ENCODE measurements around the gene FBN2.
A peak's percentile ranks its signal among the peaks of the same experiment; 100 is the strongest.

Gene FBN2

DNA sequence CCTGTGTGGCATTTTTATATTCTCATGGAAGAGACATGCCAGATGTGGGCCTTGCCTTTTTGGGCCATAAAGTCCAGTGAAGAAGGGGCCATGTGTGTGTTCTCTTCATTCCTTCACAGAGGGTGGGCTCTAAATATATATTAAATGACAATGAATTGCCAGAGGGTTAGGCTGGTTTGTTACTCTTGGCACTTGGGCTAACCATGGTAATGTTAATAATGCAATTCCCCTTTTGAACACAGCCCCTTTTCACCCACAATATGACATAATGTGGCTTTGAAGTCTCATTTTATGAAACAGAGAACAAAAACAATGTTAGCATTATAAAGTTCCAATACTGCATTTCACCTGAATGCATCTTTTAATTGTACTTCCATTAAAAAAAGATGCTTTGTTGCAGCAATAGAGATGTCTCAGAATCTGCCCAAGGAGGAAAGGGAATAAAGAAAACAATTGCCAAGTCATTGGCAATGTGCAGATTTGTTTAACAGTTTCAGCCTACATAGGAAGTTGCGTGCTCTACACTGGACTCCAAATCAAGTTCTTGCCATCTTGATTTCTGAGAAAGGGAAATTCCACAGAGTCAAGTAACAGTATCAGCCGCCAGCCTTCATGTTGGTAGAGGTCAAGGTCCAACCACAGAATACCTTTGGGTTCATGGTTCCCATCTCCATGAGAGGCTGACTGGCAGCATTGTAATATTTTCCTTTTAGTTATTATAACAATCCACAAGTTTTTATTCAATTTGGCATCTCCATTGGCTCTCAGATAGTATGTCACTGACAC, 312.6 kb downstream of the FBN2 start:
- H3K27ac Mint-ChIP-seq, result no peak overlapping the region
- no peak for DNase-seq
- H3K27me3 Mint-ChIP-seq (ENCODE audit: low read depth, poor library complexity), result peaks cover 4% of the 10 kb centered on the region
- H3K4me1 Mint-ChIP-seq, result no peaks in the 10 kb centered on the region
- TF ChIP-seq, protein P1, sequence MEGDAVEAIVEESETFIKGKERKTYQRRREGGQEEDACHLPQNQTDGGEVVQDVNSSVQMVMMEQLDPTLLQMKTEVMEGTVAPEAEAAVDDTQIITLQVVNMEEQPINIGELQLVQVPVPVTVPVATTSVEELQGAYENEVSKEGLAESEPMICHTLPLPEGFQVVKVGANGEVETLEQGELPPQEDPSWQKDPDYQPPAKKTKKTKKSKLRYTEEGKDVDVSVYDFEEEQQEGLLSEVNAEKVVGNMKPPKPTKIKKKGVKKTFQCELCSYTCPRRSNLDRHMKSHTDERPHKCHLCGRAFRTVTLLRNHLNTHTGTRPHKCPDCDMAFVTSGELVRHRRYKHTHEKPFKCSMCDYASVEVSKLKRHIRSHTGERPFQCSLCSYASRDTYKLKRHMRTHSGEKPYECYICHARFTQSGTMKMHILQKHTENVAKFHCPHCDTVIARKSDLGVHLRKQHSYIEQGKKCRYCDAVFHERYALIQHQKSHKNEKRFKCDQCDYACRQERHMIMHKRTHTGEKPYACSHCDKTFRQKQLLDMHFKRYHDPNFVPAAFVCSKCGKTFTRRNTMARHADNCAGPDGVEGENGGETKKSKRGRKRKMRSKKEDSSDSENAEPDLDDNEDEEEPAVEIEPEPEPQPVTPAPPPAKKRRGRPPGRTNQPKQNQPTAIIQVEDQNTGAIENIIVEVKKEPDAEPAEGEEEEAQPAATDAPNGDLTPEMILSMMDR (IDR thresholded peaks at IDR 0.05), result no peak
- H3K9me3 Mint-ChIP-seq, result peaks cover 4% of the 10 kb centered on the region
- no peak overlapping the region for H3K4me3 Mint-ChIP-seq
- no peaks in the 10 kb centered on the region for H3K36me3 Mint-ChIP-seq (ENCODE audit: low read depth)

DNA sequence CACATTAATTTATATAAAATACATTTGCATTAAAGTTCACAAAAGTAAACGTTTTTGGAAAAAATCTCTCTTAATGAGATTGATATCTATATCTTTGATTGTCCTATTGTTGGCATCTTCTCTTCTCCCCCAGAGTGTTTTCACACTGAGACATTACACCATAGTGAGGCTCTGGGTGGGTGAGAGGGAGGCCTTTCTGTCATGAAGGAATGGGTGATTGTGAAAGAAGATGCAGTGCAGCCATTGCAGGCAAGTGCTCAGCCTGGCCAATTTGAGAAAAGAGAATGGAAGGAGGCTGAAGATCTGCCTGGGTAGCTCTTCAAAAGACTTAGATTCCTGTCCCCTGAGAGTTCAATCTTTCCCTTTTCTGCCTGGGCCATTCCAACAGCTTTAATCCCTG, 313.7 kb downstream of the FBN2 start:
- TF ChIP-seq, protein P1 (IDR thresholded peaks at IDR 0.05), result no peak
- Mint-ChIP-seq H3K4me3 (no peak overlapping the region), H3K27me3 (ENCODE audit: low read depth, poor library complexity) (peaks cover 7% of the 10 kb centered on the region), H3K27ac (no peak overlapping the region), H3K4me1 (no peaks in the 10 kb centered on the region), H3K9me3 (no peaks in the 10 kb centered on the region), H3K36me3 (ENCODE audit: low read depth) (no peaks in the 10 kb centered on the region)
- DNase-seq, result no peak

DNA sequence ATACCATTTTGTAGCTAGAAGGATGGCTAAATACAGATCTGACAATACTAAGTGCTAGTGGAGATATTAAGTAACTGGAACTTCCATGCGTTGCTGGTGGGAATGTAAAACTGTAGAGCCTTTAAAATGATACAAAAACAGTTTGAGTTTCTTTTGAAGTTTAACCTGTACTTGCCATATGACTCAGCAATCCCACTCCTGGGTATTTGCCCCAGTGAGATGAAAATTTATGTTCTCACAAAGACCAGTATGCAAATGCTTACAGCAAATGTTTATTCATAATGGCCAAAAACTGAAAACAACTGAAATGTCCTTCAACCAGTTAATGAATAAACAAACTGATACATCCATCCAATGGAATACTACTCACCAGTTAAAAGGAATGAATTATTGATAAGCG, 317.2 kb downstream of the FBN2 start:
- Mint-ChIP-seq H3K4me3 (no peak overlapping the region), H3K27me3 (ENCODE audit: low read depth, poor library complexity) (peaks cover 11% of the 10 kb centered on the region), H3K9me3 (no peaks in the 10 kb centered on the region), H3K36me3 (ENCODE audit: low read depth) (no peaks in the 10 kb centered on the region), H3K4me1 (no peaks in the 10 kb centered on the region), H3K27ac (no peak overlapping the region)
- no peak for DNase-seq
- TF ChIP-seq, protein P1 (IDR thresholded peaks at IDR 0.05), result no peak

DNA sequence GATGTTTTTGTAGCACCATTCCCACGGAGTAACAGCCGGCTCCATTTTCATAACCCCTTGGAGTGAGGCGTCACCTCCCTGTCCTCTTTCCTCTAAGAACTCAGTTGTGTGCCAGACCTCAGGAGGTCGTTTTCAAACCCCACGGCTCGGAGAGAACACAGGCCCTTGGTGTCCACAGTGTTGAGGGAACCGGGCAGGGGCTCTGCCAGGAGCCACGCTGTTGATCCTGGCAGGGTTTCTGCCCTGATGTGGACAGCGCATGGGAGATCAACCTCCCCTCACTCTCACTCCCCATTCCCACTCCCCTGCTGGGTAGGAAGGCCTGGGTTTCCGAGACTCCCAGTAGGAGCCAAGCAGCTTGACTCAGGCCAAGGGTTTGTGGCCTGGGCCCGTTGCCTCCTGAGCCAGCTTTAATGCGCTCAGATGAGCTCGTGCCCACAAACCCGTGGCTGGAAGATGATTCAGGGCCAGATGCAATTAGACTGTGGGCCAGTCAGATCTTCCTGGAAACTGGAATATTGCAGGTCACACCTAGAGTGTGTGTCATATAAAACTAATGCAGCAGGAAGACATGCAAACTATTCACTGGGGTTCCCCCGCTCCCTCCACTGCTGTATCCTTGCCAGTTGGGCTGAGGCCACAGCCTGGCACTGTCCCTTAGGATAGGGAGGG, 321.0 kb downstream of the FBN2 start:
- peaks cover 12% of the 10 kb centered on the region for H3K4me1 Mint-ChIP-seq
- no peaks in the 10 kb centered on the region for H3K9me3 Mint-ChIP-seq
- H3K36me3 Mint-ChIP-seq (ENCODE audit: low read depth), result no peaks in the 10 kb centered on the region
- H3K4me3 Mint-ChIP-seq, result no peak overlapping the region
- peaks cover 7% of the 10 kb centered on the region for H3K27me3 Mint-ChIP-seq (ENCODE audit: low read depth, poor library complexity)
- DNase-seq, result no peak
- TF ChIP-seq, protein P1 (IDR thresholded peaks at IDR 0.05), result no peak
- no peak overlapping the region for H3K27ac Mint-ChIP-seq

DNA sequence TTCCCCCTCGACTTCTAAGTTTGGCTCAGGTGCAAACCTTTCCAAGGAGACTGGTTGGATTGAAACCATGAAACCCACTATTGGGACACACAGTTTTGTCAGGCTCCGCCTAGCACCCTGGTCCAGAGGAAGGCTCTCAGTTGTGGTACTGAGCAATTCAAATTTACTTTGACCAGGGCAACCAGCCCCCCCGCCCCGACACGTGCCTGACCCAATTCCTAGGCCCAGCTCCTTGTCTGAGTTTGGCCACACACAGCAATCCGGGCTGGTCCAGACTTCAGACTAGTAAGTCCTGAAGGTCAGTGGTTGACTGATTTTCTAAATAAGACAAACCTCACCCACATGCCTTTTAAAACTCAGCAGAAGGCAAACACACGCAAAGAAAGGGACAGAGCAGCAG, 321.8 kb downstream of the FBN2 start:
- Mint-ChIP-seq H3K4me3 (no peak overlapping the region), H3K4me1 (peaks cover 13% of the 10 kb centered on the region), H3K27me3 (ENCODE audit: low read depth, poor library complexity) (peaks cover 7% of the 10 kb centered on the region), H3K27ac (peak overlapping the region; percentile 50), H3K9me3 (no peaks in the 10 kb centered on the region), H3K36me3 (ENCODE audit: low read depth) (no peaks in the 10 kb centered on the region)
- no peak for DNase-seq
- TF ChIP-seq, protein P1 (IDR thresholded peaks at IDR 0.05), result no peak

All from nephron progenitor cell (in vitro differentiated cells).